A673 (cell line): Measurements from ENCODE around the gene PDGFRB. TPM values are rescaled to one million over a fixed set of nuclear protein-coding genes. Genes with fewer than 3 reads are reported as not detected.
A peak's percentile ranks its signal among the peaks of the same experiment; 100 is the strongest.

ENCODE experiments used
- BruUV-seq: library from RNA; stranded (reverse); fragments of 400-500 nt; replicated peaks from 2 replicates; lab custom pipeline; 2021; lab: Mats Ljungman, UMichigan
- CTCF ChIA-PET: fragments of 300-600 bp; sonication (Branson Sonifier 250); formaldehyde crosslinking; loops from one replicate; lab custom pipeline; 2022; ENCODE audit warnings: antibody characterized with exemption; lab: Charles Lee
- POLR2A ChIA-PET: fragments of 300-600 bp; sonication (Branson Sonifier 250); formaldehyde crosslinking; loops from one replicate; lab custom pipeline; 2022; ENCODE audit warnings: antibody characterized with exemption; ENCODE audit not compliant: low non-redundant PET; lab: Charles Lee
- DNase-seq: peaks from one replicate; pipeline ENCODE4 v3.0.0-alpha.2; 2015; ENCODE audit warnings: low spot score
- H3K27ac ChIP-seq: fragments of 200-600 bp; sonication (generic); 2 replicates; pipeline ENCODE4 v1.5.1; 2016; ENCODE audit warnings: mixed run types, low read depth, mild to moderate bottlenecking, mixed read lengths, antibody characterized with exemption, low read length; ENCODE audit not compliant: poor library complexity, severe bottlenecking
- H3K27me3 ChIP-seq: fragments of 200-600 bp; sonication (generic); replicated peaks from 2 replicates; pipeline ENCODE4 v1.6.1; 2017; ENCODE audit warnings: mixed run types, low read depth, mild to moderate bottlenecking, mixed read lengths, antibody characterized with exemption, low read length; ENCODE audit not compliant: insufficient read depth, poor library complexity
- H3K36me3 ChIP-seq: fragments of 200-600 bp; sonication (generic); 2 replicates; pipeline ENCODE4 v1.6.1; 2016; ENCODE audit warnings: mixed run types, mild to moderate bottlenecking, mixed read lengths, antibody characterized with exemption, low read length; ENCODE audit not compliant: insufficient read depth, poor library complexity, severe bottlenecking
- H3K4me1 ChIP-seq: fragments of 200-600 bp; sonication (generic); 2 replicates; pipeline ENCODE4 v1.6.1; 2017; ENCODE audit warnings: mixed run types, mild to moderate bottlenecking, mixed read lengths, antibody characterized with exemption, low read length; ENCODE audit not compliant: insufficient read depth, poor library complexity, severe bottlenecking
- H3K4me3 ChIP-seq: fragments of 200-600 bp; sonication (generic); 2 replicates; pipeline ENCODE4 v1.5.1; 2016; ENCODE audit warnings: low read depth, mixed run types, mild to moderate bottlenecking, mixed read lengths, low read length; ENCODE audit not compliant: poor library complexity, severe bottlenecking
- H3K9me3 ChIP-seq: fragments of 200-600 bp; sonication (generic); 2 replicates; pipeline ENCODE4 v1.6.1; 2016; ENCODE audit warnings: mixed run types, low read depth, mild to moderate bottlenecking, mixed read lengths, antibody characterized with exemption, low read length; ENCODE audit not compliant: poor library complexity, severe bottlenecking
- CTCF ChIP-seq: fragments of 300-800, 200-600 bp; sonication (generic); conservative IDR thresholded peaks from 2 replicates; pipeline ENCODE4 v1.5.1; 2017; ENCODE audit warnings: low read depth, mild to moderate bottlenecking, antibody characterized with exemption, low read length, moderate library complexity, mixed read lengths
- EZH2 ChIP-seq: fragments of 200-600 bp; sonication (generic); IDR thresholded peaks from 2 replicates; pipeline ENCODE4 v1.6.1; 2017; ENCODE audit warnings: borderline replicate concordance, low read depth, mild to moderate bottlenecking, mixed read lengths, antibody characterized with exemption, low read length; ENCODE audit not compliant: poor library complexity, severe bottlenecking
- intact Hi-C: fragments of 100-400 bp; cut with micrococcal nuclease; formaldehyde crosslinking; loops from one replicate; pipeline ENCODE4 v1.10.0; 2022; ENCODE audit not compliant: unreplicated experiment
- total RNA-seq: library from RNA; stranded (reverse); gene quantifications from 2 replicates; pipeline ENCODE4 v1.2.3, GENCODE V29; 2021

Gene PDGFRB
- total RNA-seq, 1 experiment from 2014 or later = 25.9 TPM

- intact Hi-C loops = no loop called here
- no TSS peak for BruUV-seq
- Histone ChIP-seq H3K4me3 (no peak overlapping the region), H3K9me3 (no peaks in the 10 kb centered on the region), H3K27ac (peak overlapping the region; percentile 26), H3K27me3 (no peaks in the 10 kb centered on the region), H3K4me1 (peaks cover 28% of the 10 kb centered on the region), H3K36me3 (no peaks in the 10 kb centered on the region)
- TF ChIP-seq EZH2 = no peak
- TF ChIP-seq CTCF = no peak
- DNase-seq = no peak
- ChIA-PET POLR2A (no interaction called here), CTCF (no interaction called here)
These were observed 17.6 kb downstream of the PDGFRB start for GRCh38 chr5:150137997-150138396.

GRCh38 chr5:150137168-150137957 lies 18.3 kb downstream of the PDGFRB start:
- Histone ChIP-seq H3K9me3 (no peaks in the 10 kb centered on the region), H3K27me3 (no peaks in the 10 kb centered on the region), H3K36me3 (no peaks in the 10 kb centered on the region), H3K4me1 (peaks cover 22% of the 10 kb centered on the region), H3K4me3 (no peak overlapping the region), H3K27ac (peak overlapping the region; percentile 26)
- intact Hi-C loops = no loop called here
- DNase-seq = peak; percentile 40
- ChIA-PET CTCF (no interaction called here), POLR2A (no interaction called here)
- TF ChIP-seq EZH2 (no peak), CTCF (no peak)
- no TSS peak for BruUV-seq

GRCh38 chr5:150136305-150137167 lies 19.1 kb downstream of the PDGFRB start:
- POLR2A ChIA-PET = no interaction called here
- intact Hi-C loops = no loop called here
- BruUV-seq = no TSS peak
- Histone ChIP-seq H3K27me3 (no peaks in the 10 kb centered on the region), H3K9me3 (no peaks in the 10 kb centered on the region), H3K4me3 (no peak overlapping the region), H3K36me3 (no peaks in the 10 kb centered on the region), H3K27ac (peak overlapping the region; percentile 26), H3K4me1 (peaks cover 21% of the 10 kb centered on the region)
- DNase-seq = no peak
- no peak for TF ChIP-seq CTCF
- no peak for TF ChIP-seq EZH2
- CTCF ChIA-PET = no interaction called here
